ENCODE measurements around the gene UGT1A1.

UGT1A1 gene

GRCh38 chr2:233794128-233794658 is 34.1 kb downstream of the UGT1A1 start:
- Histone ChIP-seq H3K79me2 (ENCODE audit: insufficient read depth, low read depth) (no peaks in the 10 kb centered on the region), H4K20me1 (ENCODE audit: insufficient read depth) (no peaks in the 10 kb centered on the region), H3K9ac (no peak overlapping the region), H3K4me2 (no peak overlapping the region), H3K4me1 (ENCODE audit: low read depth, poor library complexity, severe bottlenecking) (no peaks in the 10 kb centered on the region), H3K36me3 (ENCODE audit: insufficient read depth) (no peaks in the 10 kb centered on the region), H3K27ac (no peak overlapping the region), H3K27me3 (ENCODE audit: insufficient read depth, low read depth) (no peaks in the 10 kb centered on the region), H3K4me3 (IDR thresholded peaks at IDR 0.05; ENCODE audit: insufficient read depth, low read depth, low read length) (no peak overlapping the region), H2AFZ (ENCODE audit: low read depth) (no peak overlapping the region)
- TF ChIP-seq CTCF (conservative IDR thresholded peaks at IDR 0.05; ENCODE audit: low read depth, low read length) = no peak

GRCh38 chr2:233795735-233796171 is 35.7 kb downstream of the UGT1A1 start:
- Histone ChIP-seq H3K27ac (no peak overlapping the region), H4K20me1 (ENCODE audit: insufficient read depth) (no peaks in the 10 kb centered on the region), H3K9ac (no peak overlapping the region), H3K27me3 (ENCODE audit: insufficient read depth, low read depth) (no peaks in the 10 kb centered on the region), H3K79me2 (ENCODE audit: insufficient read depth, low read depth) (no peaks in the 10 kb centered on the region), H3K4me1 (ENCODE audit: low read depth, poor library complexity, severe bottlenecking) (no peaks in the 10 kb centered on the region), H3K4me3 (IDR thresholded peaks at IDR 0.05; ENCODE audit: insufficient read depth, low read depth, low read length) (no peak overlapping the region), H2AFZ (ENCODE audit: low read depth) (no peak overlapping the region), H3K4me2 (no peak overlapping the region), H3K36me3 (ENCODE audit: insufficient read depth) (no peaks in the 10 kb centered on the region)
- no peak for TF ChIP-seq CTCF (conservative IDR thresholded peaks at IDR 0.05; ENCODE audit: low read depth, low read length)

GRCh38 chr2:233796254-233796653 is 36.2 kb downstream of the UGT1A1 start:
- H3K4me3 ChIP-seq (IDR thresholded peaks at IDR 0.05; ENCODE audit: insufficient read depth, low read depth, low read length) = no peak overlapping the region
- H3K4me2 ChIP-seq = no peak overlapping the region
- H3K4me1 ChIP-seq (ENCODE audit: low read depth, poor library complexity, severe bottlenecking) = no peaks in the 10 kb centered on the region
- H4K20me1 ChIP-seq (ENCODE audit: insufficient read depth) = no peaks in the 10 kb centered on the region
- no peaks in the 10 kb centered on the region for H3K36me3 ChIP-seq (ENCODE audit: insufficient read depth)
- H2AFZ ChIP-seq (ENCODE audit: low read depth) = no peak overlapping the region
- no peak for TF ChIP-seq CTCF (conservative IDR thresholded peaks at IDR 0.05; ENCODE audit: low read depth, low read length)
- no peaks in the 10 kb centered on the region for H3K79me2 ChIP-seq (ENCODE audit: insufficient read depth, low read depth)
- H3K27me3 ChIP-seq (ENCODE audit: insufficient read depth, low read depth) = no peaks in the 10 kb centered on the region
- no peak overlapping the region for H3K9ac ChIP-seq
- no peak overlapping the region for H3K27ac ChIP-seq

- H3K9ac ChIP-seq = no peak overlapping the region
- TF ChIP-seq CTCF (conservative IDR thresholded peaks at IDR 0.05; ENCODE audit: low read depth, low read length) = no peak
- no peaks in the 10 kb centered on the region for H3K36me3 ChIP-seq (ENCODE audit: insufficient read depth)
- no peaks in the 10 kb centered on the region for H4K20me1 ChIP-seq (ENCODE audit: insufficient read depth)
- no peak overlapping the region for H3K27ac ChIP-seq
- H3K4me2 ChIP-seq = no peak overlapping the region
- H3K4me1 ChIP-seq (ENCODE audit: low read depth, poor library complexity, severe bottlenecking) = no peaks in the 10 kb centered on the region
- no peaks in the 10 kb centered on the region for H3K27me3 ChIP-seq (ENCODE audit: insufficient read depth, low read depth)
- no peak overlapping the region for H2AFZ ChIP-seq (ENCODE audit: low read depth)
- no peaks in the 10 kb centered on the region for H3K79me2 ChIP-seq (ENCODE audit: insufficient read depth, low read depth)
- no peak overlapping the region for H3K4me3 ChIP-seq (IDR thresholded peaks at IDR 0.05; ENCODE audit: insufficient read depth, low read depth, low read length)
These were observed 38.4 kb downstream of the UGT1A1 start for GRCh38 chr2:233798335-233799086.
